Right atrium auricular region (tissue), 2 donors: ENCODE data around the gene FOXO1. TPM values are rescaled to one million over a fixed set of nuclear protein-coding genes. Genes with fewer than 3 reads are reported as not detected.
A peak's percentile ranks its signal among the peaks of the same experiment; 100 is the strongest.

Source experiments
- DNase-seq: peaks from one replicate; pipeline ENCODE4 v3.0.0-alpha.2; 2019; ENCODE audit warnings: low spot score
- H3K27ac ChIP-seq, 2 donors: fragments of 200-600 bp; sonication (generic); 1 replicate in 1 of 2; 2 replicates in 1 of 2; pipeline ENCODE4 v1.5.1; 2016 to 2019
- H3K27me3 ChIP-seq, 2 donors: fragments of 200-600 bp; sonication (generic); one replicate each; pipeline versions ENCODE4 v1.5.1 to v1.6.0; 2017 to 2019
- H3K36me3 ChIP-seq: fragments of 200-600 bp; sonication (generic); one replicate; pipeline ENCODE4 v1.5.1; 2016
- H3K4me1 ChIP-seq, 2 donors: fragments of 200-600 bp; sonication (generic); one replicate each; pipeline versions ENCODE4 v1.5.1 to v1.6.0; 2017 to 2019
- H3K4me3 ChIP-seq, 2 donors: fragments of 200-600 bp; sonication (generic); 1 replicate in 1 of 2; 2 replicates in 1 of 2; pipeline ENCODE4 v1.5.1; 2017 to 2019; ENCODE audit warnings: mild to moderate bottlenecking in 1 of 2, moderate library complexity in 1 of 2
- H3K9me3 ChIP-seq, 2 donors: fragments of 200-600 bp; sonication (generic); one replicate each; pipeline ENCODE4 v1.5.1; 2019
- total RNA-seq, 2 donors: library from RNA; depleted of rRNA; stranded (reverse); fragments of >200 nt; gene quantifications; one replicate each; pipeline ENCODE4 v1.1.0, GENCODE V29; 2016
- TF ChIP-seq, protein P1 (sequence below), 2 donors: fragments of 200-600 bp; sonication (generic); IDR thresholded peaks; one replicate each; pipeline ENCODE4 v1.5.1; 2019; ENCODE audit warnings: antibody characterized with exemption in 2 of 2

The FOXO1 gene
- total RNA-seq, 2 donors from 2014 or later, result 17.3 to 32.7 TPM

DNA sequence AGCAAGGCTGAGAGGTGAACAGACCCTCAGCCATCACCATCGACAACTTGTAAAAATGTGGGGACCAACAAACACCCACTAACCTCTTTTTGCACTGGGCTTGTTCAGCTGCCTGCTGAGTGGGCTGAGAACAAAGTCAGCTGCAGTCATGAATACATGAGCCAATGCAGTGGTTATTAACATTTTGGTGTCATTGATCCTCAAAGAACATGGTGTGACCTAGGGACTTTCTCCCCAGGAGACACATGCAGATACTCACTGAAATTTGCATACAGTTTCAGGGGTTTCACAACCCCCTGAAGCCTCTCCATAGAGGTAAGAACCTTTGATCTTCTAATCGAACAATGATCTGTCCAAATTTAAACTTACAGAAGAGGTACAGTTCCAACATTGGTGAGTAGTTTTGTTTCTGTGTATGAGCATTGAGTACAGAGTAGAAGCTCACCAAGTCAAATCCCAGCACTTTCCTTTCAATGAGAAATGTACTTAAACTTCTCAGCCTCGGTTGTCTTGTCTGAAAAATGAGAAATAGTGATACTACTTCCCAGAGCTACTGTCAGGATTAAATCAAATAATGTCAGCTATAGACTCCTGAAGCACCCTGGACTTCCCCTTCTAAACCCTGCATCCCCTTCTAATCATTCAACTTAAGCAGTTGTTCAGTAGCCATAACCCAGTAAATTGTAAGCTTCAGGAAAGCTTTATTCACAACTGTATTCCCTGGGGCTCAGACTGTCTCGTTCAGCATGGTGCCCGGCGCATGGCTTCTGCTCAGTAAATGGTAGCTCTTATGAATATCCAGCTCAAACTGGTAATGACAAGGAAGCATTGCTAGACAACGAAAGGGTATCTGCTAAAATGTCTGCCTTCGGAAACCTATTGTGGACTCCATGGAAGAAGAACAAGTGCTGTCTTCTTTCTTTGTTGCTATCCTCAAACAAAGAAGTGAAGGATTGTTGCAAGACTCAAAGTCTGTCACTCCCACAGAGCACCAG, 148.7 kb downstream of the FOXO1 start:
- Histone ChIP-seq H3K9me3 (no peaks in the 10 kb centered on the region), H3K36me3 (no peaks in the 10 kb centered on the region), H3K4me3 (no peak overlapping the region), H3K4me1 (no peaks in the 10 kb centered on the region), H3K27me3 (no peaks in the 10 kb centered on the region), H3K27ac (no peak overlapping the region)
- TF ChIP-seq, protein P1, sequence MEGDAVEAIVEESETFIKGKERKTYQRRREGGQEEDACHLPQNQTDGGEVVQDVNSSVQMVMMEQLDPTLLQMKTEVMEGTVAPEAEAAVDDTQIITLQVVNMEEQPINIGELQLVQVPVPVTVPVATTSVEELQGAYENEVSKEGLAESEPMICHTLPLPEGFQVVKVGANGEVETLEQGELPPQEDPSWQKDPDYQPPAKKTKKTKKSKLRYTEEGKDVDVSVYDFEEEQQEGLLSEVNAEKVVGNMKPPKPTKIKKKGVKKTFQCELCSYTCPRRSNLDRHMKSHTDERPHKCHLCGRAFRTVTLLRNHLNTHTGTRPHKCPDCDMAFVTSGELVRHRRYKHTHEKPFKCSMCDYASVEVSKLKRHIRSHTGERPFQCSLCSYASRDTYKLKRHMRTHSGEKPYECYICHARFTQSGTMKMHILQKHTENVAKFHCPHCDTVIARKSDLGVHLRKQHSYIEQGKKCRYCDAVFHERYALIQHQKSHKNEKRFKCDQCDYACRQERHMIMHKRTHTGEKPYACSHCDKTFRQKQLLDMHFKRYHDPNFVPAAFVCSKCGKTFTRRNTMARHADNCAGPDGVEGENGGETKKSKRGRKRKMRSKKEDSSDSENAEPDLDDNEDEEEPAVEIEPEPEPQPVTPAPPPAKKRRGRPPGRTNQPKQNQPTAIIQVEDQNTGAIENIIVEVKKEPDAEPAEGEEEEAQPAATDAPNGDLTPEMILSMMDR (IDR thresholded peaks at IDR 0.05), result no peak
- no peak for DNase-seq

DNA sequence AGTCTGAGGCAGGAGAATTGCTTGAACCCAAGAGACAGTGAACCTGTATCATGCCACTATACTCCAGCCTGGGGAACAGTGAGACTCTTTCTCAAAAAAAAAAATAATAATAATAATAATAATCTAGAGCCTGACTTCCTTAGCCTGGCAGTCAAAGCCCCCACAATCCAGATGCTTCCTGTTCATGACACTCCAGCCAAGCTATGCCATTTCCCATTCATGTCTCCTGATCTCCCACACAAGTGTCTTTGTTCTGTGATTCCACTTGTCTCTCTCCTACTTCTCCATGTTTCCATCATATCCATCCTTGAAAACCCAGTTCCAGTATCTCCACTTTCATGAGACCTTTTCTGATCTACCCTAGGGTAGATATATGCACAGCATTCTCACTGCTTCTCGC, 150.7 kb downstream of the FOXO1 start:
- H3K9me3 ChIP-seq, result no peaks in the 10 kb centered on the region

DNA sequence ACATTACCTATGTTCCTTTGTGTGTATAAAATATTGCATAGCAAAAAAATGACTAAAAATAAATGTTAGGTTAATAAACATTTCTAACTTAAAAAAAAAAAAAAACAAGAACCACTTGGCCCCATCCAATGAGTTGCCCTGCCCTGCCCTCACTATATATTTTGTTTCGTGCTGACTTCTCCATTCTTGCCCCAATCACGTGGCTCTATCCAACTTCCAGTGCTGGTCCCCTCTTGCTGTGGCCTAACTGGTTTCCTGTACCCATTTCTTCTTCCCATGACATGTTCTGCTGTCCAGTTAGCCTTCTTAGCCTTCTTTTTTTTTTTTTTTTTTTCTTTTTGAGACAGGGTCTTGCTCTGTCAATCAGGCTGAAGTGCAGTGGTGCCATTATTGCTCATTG, 151.6 kb downstream of the FOXO1 start:
- no peak for DNase-seq
- no peaks in the 10 kb centered on the region for H3K9me3 ChIP-seq
- no peaks in the 10 kb centered on the region for H3K36me3 ChIP-seq
- no peaks in the 10 kb centered on the region for H3K4me1 ChIP-seq
- no peak overlapping the region for H3K27ac ChIP-seq
- H3K27me3 ChIP-seq, result no peaks in the 10 kb centered on the region
- TF ChIP-seq, protein P1 (IDR thresholded peaks at IDR 0.05), result no peak
- no peak overlapping the region for H3K4me3 ChIP-seq

More for the DNA sequence above, 150.7 kb downstream of the FOXO1 start:
- H3K27ac ChIP-seq, result no peak overlapping the region
- no peaks in the 10 kb centered on the region for H3K4me1 ChIP-seq
- DNase-seq, result no peak
- no peaks in the 10 kb centered on the region for H3K27me3 ChIP-seq
- no peaks in the 10 kb centered on the region for H3K36me3 ChIP-seq
- TF ChIP-seq, protein P1 (IDR thresholded peaks at IDR 0.05), result no peak
- no peak overlapping the region for H3K4me3 ChIP-seq

DNA sequence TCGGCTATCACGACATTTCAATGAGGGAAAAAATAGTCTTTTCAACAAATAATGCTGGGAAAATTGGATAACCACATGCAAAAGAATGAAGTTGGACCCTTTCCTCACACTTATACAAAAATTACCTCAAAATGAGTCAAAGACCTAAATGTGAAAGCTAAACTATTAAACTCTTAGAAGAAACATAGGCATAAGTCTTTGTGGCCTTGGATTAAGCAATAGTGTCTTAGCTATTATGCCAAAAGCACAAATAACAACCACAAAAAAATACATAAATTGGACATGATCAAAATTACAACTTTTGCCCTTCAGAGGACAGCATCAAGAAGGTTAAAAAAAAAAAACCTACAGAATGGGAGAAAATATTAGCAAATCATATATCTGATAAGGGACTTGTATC, 156.6 kb downstream of the FOXO1 start:
- Histone ChIP-seq H3K36me3 (no peaks in the 10 kb centered on the region), H3K27me3 (no peaks in the 10 kb centered on the region), H3K9me3 (no peaks in the 10 kb centered on the region), H3K4me3 (no peak overlapping the region), H3K4me1 (peaks cover 0 to 8% of the 10 kb centered on the region in 2 donors), H3K27ac (no peak overlapping the region)
- no peak for DNase-seq
- TF ChIP-seq, protein P1 (IDR thresholded peaks at IDR 0.05), result no peak

DNA sequence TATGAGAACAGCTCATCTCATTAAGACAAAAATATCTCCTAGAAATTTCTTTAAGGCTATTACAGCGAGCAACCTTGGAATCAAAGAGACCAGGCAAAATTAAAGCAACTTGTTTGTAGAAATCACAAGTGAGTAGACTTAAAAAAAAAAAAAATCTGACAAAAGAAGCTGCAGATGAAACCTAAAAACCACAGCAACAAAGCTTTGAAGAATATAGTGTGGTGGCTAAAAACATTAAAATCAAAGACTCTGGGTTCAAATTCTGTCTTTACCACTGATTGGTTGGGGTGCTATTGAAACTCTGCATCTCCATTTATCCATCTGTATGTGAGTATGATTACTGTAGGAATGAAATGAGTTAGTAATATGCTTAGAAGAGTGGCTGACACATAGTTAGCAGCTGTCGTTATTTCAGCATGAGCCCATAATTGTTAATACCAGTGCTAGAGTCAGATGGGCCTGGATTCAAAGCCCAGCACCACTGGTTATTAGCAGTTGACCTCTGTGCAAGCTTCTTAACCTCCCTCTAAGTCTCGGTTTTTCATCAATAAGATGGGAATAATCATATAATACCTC, 157.6 kb downstream of the FOXO1 start:
- TF ChIP-seq, protein P1 (IDR thresholded peaks at IDR 0.05), result no peak
- Histone ChIP-seq H3K27me3 (no peaks in the 10 kb centered on the region), H3K36me3 (no peaks in the 10 kb centered on the region), H3K4me3 (no peak overlapping the region), H3K9me3 (no peaks in the 10 kb centered on the region), H3K4me1 (peaks cover 0 to 17% of the 10 kb centered on the region in 2 donors), H3K27ac (peak overlapping the region; percentile 39 to 76)
- DNase-seq, result no peak
